H1 (cell line): ENCODE data around the gene PPP3CB. TPM values are rescaled to one million over a fixed set of nuclear protein-coding genes. Genes with fewer than 3 reads are reported as not detected.

Source experiments
- EGR1 ChIP-seq: IDR thresholded peaks from 2 replicates; pipeline ENCODE4 v1.6.1; 2011; ENCODE audit warnings: low read depth, low read length, borderline replicate concordance
- HDAC2 ChIP-seq, 2 experiments: fragments of 300-600 bp in 1 of 2; sonication (generic) in 1 of 2; IDR thresholded peaks; 2 replicates each; pipeline ENCODE4 v1.6.1; 2011 to 2012; ENCODE audit warnings: low read depth in 2 of 2, low read length in 2 of 2, mild to moderate bottlenecking in 2 of 2, moderate library complexity in 2 of 2, borderline replicate concordance in 1 of 2, inconsistent platforms in 1 of 2
- MAFK ChIP-seq: IDR thresholded peaks from 2 replicates; pipeline ENCODE4 v1.6.1; 2012; ENCODE audit warnings: low read depth, mild to moderate bottlenecking, improper control_type of control experiment, low read length
- polyA plus RNA-seq, 7 experiments: library from polyadenylated mRNA; depleted of rRNA in 3 of 7; stranded (reverse) in 5 of 7; unstranded in 2 of 7; fragments of >200 nt in 5 of 7; fragments of 200-250 nt in 2 of 7; gene quantifications; 1 replicate in 5 of 7; 2 replicates in 1 of 7; 4 replicates in 1 of 7; pipeline versions ENCODE4 v1.2.1 to v1.2.3, GENCODE V29; 2011 to 2013; ENCODE audit warnings: missing spikeins in 2 of 7, mixed read lengths in 2 of 7
- total RNA-seq: library from RNA; stranded (reverse); fragmentation: NEBNext Ultra II Directional; extraction: Animal tissue kit (Norgen Biotek cat#: 25700); gene quantifications from 2 replicates; pipeline ENCODE4 v1.2.1, GENCODE V29; 2021

PPP3CB gene
- total and polyA plus RNA-seq, 2 of the 8 experiments (the other 6 are each of a cell fraction or from before 2014, with no cell fraction given): 10.5 to 36.3 TPM

- no peak for TF ChIP-seq MAFK
- TF ChIP-seq EGR1: no peak
- TF ChIP-seq HDAC2 (IDR thresholded peaks at IDR 0.05; ENCODE audit: borderline replicate concordance in 1 of 2, low read depth in 2 of 2, low read length in 2 of 2): no peak
Measured at GRCh38 chr10:73509695-73510094, 13.9 kb upstream of the PPP3CB start (continued).
